DND-41 (cell line): ENCODE measurements around the gene RABGGTA.

ENCODE experiments used
- ATAC-seq: fragments of 200-7000 bp; cut with Tn5 transposase; 3 replicates; pipeline ENCODE4 v1.9.1; 2021; ENCODE audit warnings: low read depth; ENCODE audit not compliant: insufficient read depth
- DNase-seq: peaks from one replicate; pipeline ENCODE4 v3.0.0-alpha.2; 2020
- H2AFZ ChIP-seq: 2 replicates; pipeline ENCODE4 v1.6.0; 2012; ENCODE audit warnings: low read depth, low read length
- H3K27ac ChIP-seq: 2 replicates; pipeline ENCODE4 v1.5.1; 2012; ENCODE audit warnings: low read length, inconsistent platforms
- H3K27me3 ChIP-seq: fragments of 200-600 bp; sonication (generic); 2 replicates; pipeline ENCODE4 v1.6.0; 2012; ENCODE audit warnings: low read length, mild to moderate bottlenecking, inconsistent platforms; ENCODE audit not compliant: insufficient read depth, poor library complexity
- H3K36me3 ChIP-seq: 2 replicates; pipeline ENCODE4 v1.5.1; 2012; ENCODE audit warnings: low read length, inconsistent platforms; ENCODE audit not compliant: insufficient read depth
- H3K4me1 ChIP-seq: 2 replicates; pipeline ENCODE4 v1.5.1; 2012; ENCODE audit warnings: mild to moderate bottlenecking, low read length; ENCODE audit not compliant: insufficient read depth
- H3K4me2 ChIP-seq: 2 replicates; pipeline ENCODE4 v1.6.0; 2012; ENCODE audit warnings: mild to moderate bottlenecking, moderate library complexity, low read length, inconsistent platforms; ENCODE audit not compliant: insufficient read depth
- H3K4me3 ChIP-seq, 2 experiments: fragments of 200-600 bp in 1 of 2; shearing (Covaris generic) in 1 of 2; 2 replicates each; pipeline ENCODE4 v1.5.1; 2012 to 2016; ENCODE audit warnings: inconsistent platforms in 2 of 2, low read length in 2 of 2, mild to moderate bottlenecking in 2 of 2, low read depth in 1 of 2, moderate library complexity in 1 of 2
- H3K79me2 ChIP-seq: 2 replicates; pipeline ENCODE4 v1.6.0; 2012; ENCODE audit warnings: low read length, inconsistent platforms; ENCODE audit not compliant: insufficient read depth
- H3K9ac ChIP-seq: 2 replicates; pipeline ENCODE4 v1.6.0; 2012; ENCODE audit warnings: low read depth, mild to moderate bottlenecking, inconsistent platforms, low read length, moderate library complexity
- H3K9me3 ChIP-seq: 2 replicates; pipeline ENCODE4 v1.5.1; 2012; ENCODE audit warnings: low read length, moderate library complexity, mild to moderate bottlenecking, inconsistent platforms; ENCODE audit not compliant: insufficient read depth, severe bottlenecking
- H4K20me1 ChIP-seq: 2 replicates; pipeline ENCODE4 v1.6.0; 2012; ENCODE audit warnings: low read length; ENCODE audit not compliant: insufficient read depth
- EZH2 ChIP-seq: IDR thresholded peaks from 3 replicates; pipeline ENCODE4 v1.6.1; 2012; ENCODE audit warnings: borderline replicate concordance, low read depth, mild to moderate bottlenecking, moderate library complexity, low read length, inconsistent platforms; ENCODE audit not compliant: severe bottlenecking
- TF ChIP-seq, protein P1 (sequence below): IDR thresholded peaks from 2 replicates; pipeline ENCODE4 v1.5.1; 2012; ENCODE audit warnings: borderline replicate concordance, low read length, moderate library complexity, mild to moderate bottlenecking; ENCODE audit not compliant: poor library complexity, severe bottlenecking; ENCODE audit errors: extremely low read depth

The RABGGTA gene

GRCh38 chr14:24274101-24274543, 2.7 kb upstream of the RABGGTA start:
- Histone ChIP-seq H3K27me3 (no peaks in the 10 kb centered on the region), H4K20me1 (no peaks in the 10 kb centered on the region), H3K27ac (no peak overlapping the region), H3K4me2 (no peak overlapping the region), H3K4me1 (peaks cover 27% of the 10 kb centered on the region), H3K36me3 (no peaks in the 10 kb centered on the region), H3K79me2 (peaks cover 6% of the 10 kb centered on the region; the same call in 1 of the 2 replicates), H3K9me3 (no peaks in the 10 kb centered on the region), H2AFZ (no peak overlapping the region), H3K4me3 (no peak overlapping the region), H3K9ac (no peak overlapping the region)
- DNase-seq (no peak), ATAC-seq (no peak)
- TF ChIP-seq, protein P1, sequence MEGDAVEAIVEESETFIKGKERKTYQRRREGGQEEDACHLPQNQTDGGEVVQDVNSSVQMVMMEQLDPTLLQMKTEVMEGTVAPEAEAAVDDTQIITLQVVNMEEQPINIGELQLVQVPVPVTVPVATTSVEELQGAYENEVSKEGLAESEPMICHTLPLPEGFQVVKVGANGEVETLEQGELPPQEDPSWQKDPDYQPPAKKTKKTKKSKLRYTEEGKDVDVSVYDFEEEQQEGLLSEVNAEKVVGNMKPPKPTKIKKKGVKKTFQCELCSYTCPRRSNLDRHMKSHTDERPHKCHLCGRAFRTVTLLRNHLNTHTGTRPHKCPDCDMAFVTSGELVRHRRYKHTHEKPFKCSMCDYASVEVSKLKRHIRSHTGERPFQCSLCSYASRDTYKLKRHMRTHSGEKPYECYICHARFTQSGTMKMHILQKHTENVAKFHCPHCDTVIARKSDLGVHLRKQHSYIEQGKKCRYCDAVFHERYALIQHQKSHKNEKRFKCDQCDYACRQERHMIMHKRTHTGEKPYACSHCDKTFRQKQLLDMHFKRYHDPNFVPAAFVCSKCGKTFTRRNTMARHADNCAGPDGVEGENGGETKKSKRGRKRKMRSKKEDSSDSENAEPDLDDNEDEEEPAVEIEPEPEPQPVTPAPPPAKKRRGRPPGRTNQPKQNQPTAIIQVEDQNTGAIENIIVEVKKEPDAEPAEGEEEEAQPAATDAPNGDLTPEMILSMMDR: no peak
- no peak for TF ChIP-seq EZH2

DNA sequence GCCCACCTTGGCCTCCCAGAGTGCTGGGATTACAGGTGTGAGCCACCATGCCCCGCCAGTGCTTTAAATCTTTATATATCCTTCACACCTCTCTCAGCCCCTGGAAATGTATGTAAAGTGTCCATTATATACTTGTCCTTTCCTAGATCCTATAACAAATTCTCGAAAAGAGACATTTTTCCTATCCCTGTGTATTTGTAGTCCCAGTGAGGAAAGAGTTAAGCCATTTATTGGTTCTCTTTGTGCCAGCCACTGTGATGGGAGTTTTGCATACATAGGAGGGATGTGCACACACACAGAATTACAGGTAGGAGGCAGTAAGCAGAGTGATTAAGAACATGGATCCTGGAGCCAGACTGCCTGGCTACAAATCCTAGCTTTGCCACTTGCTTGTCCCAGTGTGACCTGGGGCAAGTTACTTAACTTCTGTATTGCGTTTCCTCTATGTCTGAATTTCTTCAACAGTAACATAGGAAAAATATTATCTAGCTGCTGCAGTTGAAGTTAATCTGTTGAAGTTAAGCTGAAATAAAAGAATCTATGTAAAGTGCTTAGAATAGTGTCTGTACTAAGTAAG, 2.1 kb upstream of the RABGGTA start:
- ATAC-seq: no peak
- Histone ChIP-seq H3K4me1 (peaks cover 27% of the 10 kb centered on the region), H3K36me3 (no peaks in the 10 kb centered on the region), H3K9ac (no peak overlapping the region), H4K20me1 (no peaks in the 10 kb centered on the region), H3K9me3 (no peaks in the 10 kb centered on the region), H2AFZ (no peak overlapping the region), H3K4me3 (no peak overlapping the region), H3K27ac (no peak overlapping the region), H3K79me2 (peaks cover 6% of the 10 kb centered on the region; the same call in 1 of the 2 replicates), H3K27me3 (no peaks in the 10 kb centered on the region), H3K4me2 (no peak overlapping the region)
- TF ChIP-seq, protein P1: peak; percentile 17
- no peak for TF ChIP-seq EZH2
- DNase-seq: no peak

- no peaks in the 10 kb centered on the region for H3K9me3 ChIP-seq
- DNase-seq: no peak
- TF ChIP-seq, protein P1: no peak
- TF ChIP-seq EZH2: no peak
- H3K9ac ChIP-seq: peak overlapping the region; percentile 95; the same call in 1 of the 2 replicates
- H2AFZ ChIP-seq: no peak overlapping the region
- H3K27ac ChIP-seq: no peak overlapping the region
- peaks cover 6% of the 10 kb centered on the region; the same call in 1 of the 2 replicates for H3K79me2 ChIP-seq
- H3K4me1 ChIP-seq: peaks cover 27% of the 10 kb centered on the region
- H3K4me3 ChIP-seq: no peak overlapping the region
- no peak for ATAC-seq
- H4K20me1 ChIP-seq: no peaks in the 10 kb centered on the region
- H3K4me2 ChIP-seq: peak overlapping the region; percentile 90; the same call in 1 of the 2 replicates
- H3K36me3 ChIP-seq: peaks cover 4% of the 10 kb centered on the region; the same call in 1 of the 2 replicates
- H3K27me3 ChIP-seq: no peaks in the 10 kb centered on the region
Measured at GRCh38 chr14:24272467-24272866, 1.1 kb upstream of the RABGGTA start.
